HEK293 (cell line): ENCODE results near the gene DUS3L.

Source experiments
- CTCF ChIA-PET: fragments of 350-600 bp; formaldehyde crosslinking; extraction: SDS; loops from one replicate; lab custom pipeline; 2021; ENCODE audit warnings: antibody characterized with exemption; lab: Yijun Ruan, JAX
- POLR2A ChIA-PET: fragments of 300-600 bp; formaldehyde crosslinking; extraction: SDS; loops from one replicate; lab custom pipeline; 2020; ENCODE audit warnings: antibody characterized with exemption, inconsistent platforms; lab: Yijun Ruan, JAX
- H3K27ac ChIP-seq: fragments of 200-500 bp; sonication (Bioruptor generic); 2 replicates; pipeline ENCODE4 v1.5.1; 2014; ENCODE audit warnings: low read depth, low read length, control low read depth, inconsistent platforms; ENCODE audit errors: extremely low read depth
- H3K36me3 ChIP-seq, 2 experiments: fragments of 200-500 bp in 1 of 2; sonication (Bioruptor generic) in 1 of 2; 1 replicate in 1 of 2; 2 replicates in 1 of 2; pipeline ENCODE4 v1.5.1; 2014 to 2017; ENCODE audit warnings: inconsistent platforms in 2 of 2, low read length in 2 of 2; ENCODE audit not compliant: control insufficient read depth in 2 of 2, insufficient read depth in 1 of 2
- H3K4me1 ChIP-seq: fragments of 200-500 bp; sonication (Bioruptor generic); 2 replicates; pipeline ENCODE4 v1.5.1; 2014; ENCODE audit warnings: mild to moderate bottlenecking, low read length, inconsistent platforms; ENCODE audit not compliant: control insufficient read depth, insufficient read depth
- H3K4me3 ChIP-seq: 2 replicates; pipeline ENCODE4 v1.5.1; 2011; ENCODE audit warnings: low read depth, mild to moderate bottlenecking, control low read depth, low read length, moderate library complexity
- H3K9me3 ChIP-seq: fragments of 200-500 bp; sonication (Bioruptor generic); 2 replicates; pipeline ENCODE4 v1.5.1; 2014; ENCODE audit warnings: low read depth, low read length, inconsistent platforms; ENCODE audit not compliant: control insufficient read depth, insufficient read depth
- KLF1 ChIP-seq: fragments of 450-650 bp; formaldehyde crosslinking; IDR thresholded peaks from 2 replicates; pipeline ENCODE4 v1.5.1; 2016; ENCODE audit warnings: missing biosample characterization, missing genetic modification characterization
- KLF9 ChIP-seq: fragments of 450-650 bp; formaldehyde crosslinking; IDR thresholded peaks from 2 replicates; pipeline ENCODE4 v1.5.1; 2016; ENCODE audit warnings: missing biosample characterization, missing genetic modification characterization, low read depth
- ZBTB17 ChIP-seq: fragments of 450-650 bp; formaldehyde crosslinking; IDR thresholded peaks from 2 replicates; pipeline ENCODE4 v1.5.1; 2016; ENCODE audit warnings: missing biosample characterization, missing genetic modification characterization
- ZNF211 ChIP-seq: fragments of 450-650 bp; formaldehyde crosslinking; IDR thresholded peaks from 2 replicates; pipeline ENCODE4 v1.5.1; 2016; ENCODE audit warnings: low read depth, missing biosample characterization, missing genetic modification characterization
- ZNF24 ChIP-seq: fragments of 450-650 bp; formaldehyde crosslinking; IDR thresholded peaks from 2 replicates; pipeline ENCODE4 v1.5.1; 2016; ENCODE audit warnings: missing biosample characterization, missing genetic modification characterization
- ZNF292 ChIP-seq: fragments of 450-650 bp; formaldehyde crosslinking; IDR thresholded peaks from 2 replicates; pipeline ENCODE4 v1.5.1; 2016; ENCODE audit warnings: low read depth, missing biosample characterization, missing genetic modification characterization, borderline replicate concordance
- ZNF311 ChIP-seq: fragments of 450-650 bp; formaldehyde crosslinking; IDR thresholded peaks from 2 replicates; pipeline ENCODE4 v1.5.1; 2017; ENCODE audit warnings: missing biosample characterization, missing genetic modification characterization, borderline replicate concordance
- ZNF366 ChIP-seq: fragments of 450-650 bp; formaldehyde crosslinking; conservative IDR thresholded peaks from 2 replicates; pipeline ENCODE4 v1.5.1; 2016; ENCODE audit warnings: missing biosample characterization, missing genetic modification characterization
- ZNF521 ChIP-seq: fragments of 450-650 bp; formaldehyde crosslinking; IDR thresholded peaks from 2 replicates; pipeline ENCODE4 v1.5.1; 2017; ENCODE audit warnings: missing biosample characterization, mild to moderate bottlenecking, missing genetic modification characterization
- ZNF621 ChIP-seq: fragments of 450-650 bp; formaldehyde crosslinking; IDR thresholded peaks from 2 replicates; pipeline ENCODE4 v1.5.1; 2017; ENCODE audit warnings: missing biosample characterization, missing genetic modification characterization
- ZNF785 ChIP-seq: fragments of 450-650 bp; formaldehyde crosslinking; IDR thresholded peaks from 2 replicates; pipeline ENCODE4 v1.5.1; 2016; ENCODE audit warnings: missing biosample characterization, missing genetic modification characterization
- TF ChIP-seq, protein P1 (sequence below): fragments of 450-650 bp; formaldehyde crosslinking; IDR thresholded peaks from 2 replicates; pipeline ENCODE4 v1.5.1; 2016; ENCODE audit warnings: missing biosample characterization, missing genetic modification characterization
- TF ChIP-seq, protein P2 (sequence below): fragments of 450-650 bp; formaldehyde crosslinking; IDR thresholded peaks from 2 replicates; pipeline ENCODE4 v1.5.1; 2016; ENCODE audit warnings: missing biosample characterization, missing genetic modification characterization
- TF ChIP-seq, protein P3 (sequence below): fragments of 450-650 bp; formaldehyde crosslinking; IDR thresholded peaks from 2 replicates; pipeline ENCODE4 v1.5.1; 2016; ENCODE audit warnings: missing biosample characterization, missing genetic modification characterization

DUS3L gene

DNA sequence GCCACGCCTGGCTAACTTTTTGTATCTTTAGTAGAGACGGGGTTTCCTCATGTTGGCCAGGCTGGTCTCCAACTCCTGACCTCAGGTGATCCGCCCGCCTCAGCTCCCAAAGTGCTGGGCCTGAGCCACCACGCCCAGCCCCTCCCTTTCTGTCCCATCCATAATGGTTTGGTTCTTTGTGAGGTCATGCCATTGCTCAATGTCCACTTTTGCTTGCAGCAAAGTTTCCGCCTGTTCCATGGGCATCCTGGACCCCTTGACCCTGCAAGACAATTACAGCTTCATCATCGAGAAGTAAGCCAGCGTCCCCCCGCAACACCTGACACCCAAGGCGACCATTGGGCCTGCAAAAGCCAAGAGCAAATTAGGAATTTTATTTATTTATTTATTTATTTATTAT is 23.0 kb downstream of the DUS3L start:
- Histone ChIP-seq H3K9me3 (no peaks in the 10 kb centered on the region), H3K4me3 (no peak overlapping the region), H3K36me3 (no peaks in the 10 kb centered on the region), H3K4me1 (no peaks in the 10 kb centered on the region), H3K27ac (no peak overlapping the region)
- CTCF ChIA-PET, result interaction anchor here (0.9 to 4.2 kb wide), 4 partner anchors 27 to 255 kb away, joined by 3 to 23 read pairs (median 6); partner anchors contain the start of genes NRTN and RPL36
- TF ChIP-seq ZNF211 (tag by site-specific recombination), result no peak
- TF ChIP-seq KLF1 (tag by site-specific recombination), result peak; percentile 64
- no peak for TF ChIP-seq KLF9 (tag by site-specific recombination)
- TF ChIP-seq, protein P1, sequence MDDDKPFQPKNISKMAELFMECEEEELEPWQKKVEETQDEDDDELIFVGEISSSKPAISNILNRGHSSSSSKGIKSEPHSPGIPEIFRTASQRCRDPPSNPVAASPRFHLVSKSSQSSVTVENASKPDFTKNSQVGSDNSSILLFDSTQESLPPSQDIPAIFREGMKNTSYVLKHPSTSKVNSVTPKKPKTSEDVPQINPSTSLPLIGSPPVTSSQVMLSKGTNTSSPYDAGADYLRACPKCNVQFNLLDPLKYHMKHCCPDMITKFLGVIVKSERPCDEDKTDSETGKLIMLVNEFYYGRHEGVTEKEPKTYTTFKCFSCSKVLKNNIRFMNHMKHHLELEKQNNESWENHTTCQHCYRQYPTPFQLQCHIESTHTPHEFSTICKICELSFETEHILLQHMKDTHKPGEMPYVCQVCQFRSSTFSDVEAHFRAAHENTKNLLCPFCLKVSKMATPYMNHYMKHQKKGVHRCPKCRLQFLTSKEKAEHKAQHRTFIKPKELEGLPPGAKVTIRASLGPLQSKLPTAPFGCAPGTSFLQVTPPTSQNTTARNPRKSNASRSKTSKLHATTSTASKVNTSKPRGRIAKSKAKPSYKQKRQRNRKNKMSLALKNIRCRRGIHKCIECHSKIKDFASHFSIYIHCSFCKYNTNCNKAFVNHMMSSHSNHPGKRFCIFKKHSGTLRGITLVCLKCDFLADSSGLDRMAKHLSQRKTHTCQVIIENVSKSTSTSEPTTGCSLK (tag by site-specific recombination), result no peak
- TF ChIP-seq, protein P2, sequence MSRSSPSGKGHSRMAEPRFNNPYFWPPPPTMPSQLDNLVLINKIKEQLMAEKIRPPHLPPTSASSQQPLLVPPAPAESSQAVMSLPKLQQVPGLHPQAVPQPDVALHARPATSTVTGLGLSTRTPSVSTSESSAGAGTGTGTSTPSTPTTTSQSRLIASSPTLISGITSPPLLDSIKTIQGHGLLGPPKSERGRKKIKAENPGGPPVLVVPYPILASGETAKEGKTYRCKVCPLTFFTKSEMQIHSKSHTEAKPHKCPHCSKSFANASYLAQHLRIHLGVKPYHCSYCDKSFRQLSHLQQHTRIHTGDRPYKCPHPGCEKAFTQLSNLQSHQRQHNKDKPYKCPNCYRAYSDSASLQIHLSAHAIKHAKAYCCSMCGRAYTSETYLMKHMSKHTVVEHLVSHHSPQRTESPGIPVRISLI (tag by site-specific recombination), result no peak
- TF ChIP-seq ZNF621 (tag by site-specific recombination), result no peak
- no peak for TF ChIP-seq ZNF521 (tag by site-specific recombination)
- POLR2A ChIA-PET, result interaction anchor here (0.6 kb wide), 1 partner anchor 11 kb away, joined by 4 read pairs; no protein-coding TSS in a partner anchor

DNA sequence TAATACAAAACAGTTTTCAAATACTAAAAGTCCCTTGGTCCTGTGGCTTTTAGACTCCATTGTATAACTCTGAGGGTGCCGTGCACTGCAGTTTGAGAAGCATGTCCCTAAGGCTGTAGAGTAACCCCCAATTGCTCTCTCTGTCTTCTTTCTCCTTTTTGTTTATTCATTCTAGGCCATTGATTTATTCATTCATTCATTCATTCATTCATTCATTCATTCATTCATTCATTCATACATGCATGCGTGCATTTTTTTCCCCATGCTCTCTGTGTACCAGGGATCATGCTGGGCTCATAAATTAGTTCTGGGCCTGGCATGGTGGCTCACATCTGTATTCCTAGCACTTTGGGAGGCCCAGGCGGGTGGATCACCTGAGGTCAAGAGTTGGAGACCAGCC is 25.7 kb downstream of the DUS3L start:
- POLR2A ChIA-PET, result no interaction called here
- H3K4me1 ChIP-seq, result no peaks in the 10 kb centered on the region
- TF ChIP-seq, protein P3, sequence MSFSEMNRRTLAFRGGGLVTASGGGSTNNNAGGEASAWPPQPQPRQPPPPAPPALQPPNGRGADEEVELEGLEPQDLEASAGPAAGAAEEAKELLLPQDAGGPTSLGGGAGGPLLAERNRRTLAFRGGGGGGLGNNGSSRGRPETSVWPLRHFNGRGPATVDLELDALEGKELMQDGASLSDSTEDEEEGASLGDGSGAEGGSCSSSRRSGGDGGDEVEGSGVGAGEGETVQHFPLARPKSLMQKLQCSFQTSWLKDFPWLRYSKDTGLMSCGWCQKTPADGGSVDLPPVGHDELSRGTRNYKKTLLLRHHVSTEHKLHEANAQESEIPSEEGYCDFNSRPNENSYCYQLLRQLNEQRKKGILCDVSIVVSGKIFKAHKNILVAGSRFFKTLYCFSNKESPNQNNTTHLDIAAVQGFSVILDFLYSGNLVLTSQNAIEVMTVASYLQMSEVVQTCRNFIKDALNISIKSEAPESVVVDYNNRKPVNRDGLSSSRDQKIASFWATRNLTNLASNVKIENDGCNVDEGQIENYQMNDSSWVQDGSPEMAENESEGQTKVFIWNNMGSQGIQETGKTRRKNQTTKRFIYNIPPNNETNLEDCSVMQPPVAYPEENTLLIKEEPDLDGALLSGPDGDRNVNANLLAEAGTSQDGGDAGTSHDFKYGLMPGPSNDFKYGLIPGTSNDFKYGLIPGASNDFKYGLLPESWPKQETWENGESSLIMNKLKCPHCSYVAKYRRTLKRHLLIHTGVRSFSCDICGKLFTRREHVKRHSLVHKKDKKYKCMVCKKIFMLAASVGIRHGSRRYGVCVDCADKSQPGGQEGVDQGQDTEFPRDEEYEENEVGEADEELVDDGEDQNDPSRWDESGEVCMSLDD, result no peak
- TF ChIP-seq ZNF24, result 0 out of 2 replicates have a peak, but pooled peaks have one; percentile 28
- TF ChIP-seq ZNF785, result no peak
- no peak for TF ChIP-seq ZNF292 (tag by site-specific recombination)
- TF ChIP-seq, all 188 proteins: peak for 1
- CTCF ChIA-PET, result interaction anchor here (1.0 kb wide), 1 partner anchor 44 kb away, joined by 5 read pairs; no protein-coding TSS in a partner anchor
- Histone ChIP-seq H3K36me3 (no peaks in the 10 kb centered on the region), H3K4me3 (no peak overlapping the region), H3K9me3 (no peaks in the 10 kb centered on the region), H3K27ac (no peak overlapping the region)

DNA sequence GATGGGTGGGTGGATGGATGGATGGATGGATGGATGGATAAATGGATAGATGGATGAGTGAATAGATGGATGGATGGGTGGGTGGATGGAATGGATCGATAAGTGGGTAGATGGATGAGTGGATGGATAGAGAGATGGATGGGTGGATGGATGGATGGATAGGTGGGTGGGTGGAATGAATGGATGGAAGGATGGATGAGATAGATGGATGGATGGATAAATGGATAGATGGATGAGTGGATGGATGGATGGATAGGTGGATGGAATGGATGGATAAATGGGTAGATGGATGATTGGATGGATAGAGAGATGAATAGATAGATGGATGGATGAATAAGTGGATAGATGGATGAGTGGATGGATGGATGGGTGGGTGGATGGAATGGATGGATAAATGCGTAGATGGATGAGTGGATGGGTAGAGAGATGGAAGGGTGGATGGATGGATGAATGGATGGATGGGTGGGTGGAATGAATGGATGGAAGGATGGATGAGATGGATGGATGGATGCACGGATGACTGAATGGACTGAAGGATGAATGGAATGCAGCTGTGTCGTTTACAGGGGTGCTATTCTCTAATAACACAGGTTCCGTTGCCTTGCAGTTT is 28.2 kb downstream of the DUS3L start:
- CTCF ChIA-PET, result no interaction called here
- Histone ChIP-seq H3K9me3 (no peaks in the 10 kb centered on the region), H3K4me3 (no peak overlapping the region), H3K4me1 (no peaks in the 10 kb centered on the region), H3K27ac (no peak overlapping the region), H3K36me3 (no peaks in the 10 kb centered on the region)
- TF ChIP-seq ZNF366 (tag by site-specific recombination) (peak; percentile 99), ZBTB17 (peak; percentile 99), ZNF311 (tag by site-specific recombination) (no peak)
- POLR2A ChIA-PET, result no interaction called here
